CD14-positive monocyte (primary cell): ENCODE results near the gene PERM1. TPM values are rescaled to one million over a fixed set of nuclear protein-coding genes. Genes with fewer than 3 reads are reported as not detected.
A peak's percentile ranks its signal among the peaks of the same experiment; 100 is the strongest.

ENCODE experiments used
- DNase-seq, 3 donors: peaks; one replicate each; pipeline ENCODE4 v3.0.0-alpha.2; 2011 to 2022
- H2AFZ ChIP-seq: 2 replicates; pipeline ENCODE4 v1.6.0; 2012; ENCODE audit warnings: mild to moderate bottlenecking, low read depth, low read length, inconsistent platforms; ENCODE audit not compliant: insufficient read depth, poor library complexity, severe bottlenecking
- H3K27ac ChIP-seq, 2 donors: 1 replicate in 1 of 2; 2 replicates in 1 of 2; pipeline ENCODE4 v1.5.1; 2012 to 2013; ENCODE audit warnings: low read length in 2 of 2, control low read depth in 1 of 2, inconsistent platforms in 1 of 2, low read depth in 1 of 2, mild to moderate bottlenecking in 1 of 2
- H3K27me3 ChIP-seq, 2 donors: one replicate each; pipeline versions ENCODE4 v1.6.0 to v1.6.1; 2011 to 2013; ENCODE audit warnings: low read length in 2 of 2; ENCODE audit not compliant: control insufficient read depth in 2 of 2, insufficient read depth in 2 of 2
- H3K36me3 ChIP-seq, 2 donors: replicated peaks in 1 of 2; 1 replicate in 1 of 2; 2 replicates in 1 of 2; pipeline versions ENCODE4 v1.5.1 to v1.6.1; 2012 to 2013; ENCODE audit warnings: low read length in 2 of 2, control low read depth in 1 of 2, inconsistent platforms in 1 of 2, mild to moderate bottlenecking in 1 of 2; ENCODE audit not compliant: insufficient read depth in 2 of 2, control insufficient read depth in 1 of 2
- H3K4me1 ChIP-seq, 2 donors: 1 replicate in 1 of 2; 2 replicates in 1 of 2; pipeline versions ENCODE4 v1.5.1 to v1.6.1; 2012 to 2013; ENCODE audit warnings: low read length in 2 of 2, control low read depth in 1 of 2, inconsistent platforms in 1 of 2, mild to moderate bottlenecking in 1 of 2, moderate library complexity in 1 of 2; ENCODE audit not compliant: insufficient read depth in 2 of 2, control insufficient read depth in 1 of 2
- H3K4me2 ChIP-seq: replicated peaks from 2 replicates; pipeline ENCODE3; 2012; ENCODE audit warnings: low read length, moderate library complexity, mild to moderate bottlenecking; ENCODE audit not compliant: poor library complexity, severe bottlenecking; ENCODE audit errors: extremely low read depth
- H3K4me3 ChIP-seq, 3 experiments: fragments of 200-600 bp in 1 of 3; sonication (generic) in 1 of 3; replicated peaks in 1 of 3; 1 replicate in 2 of 3; 2 replicates in 1 of 3; pipeline ENCODE4 v1.5.1; 2011 to 2013; ENCODE audit warnings: low read length in 3 of 3, mild to moderate bottlenecking in 3 of 3, control low read depth in 2 of 3, low read depth in 2 of 3, inconsistent platforms in 1 of 3, moderate library complexity in 1 of 3
- H3K79me2 ChIP-seq: 2 replicates; pipeline ENCODE4 v1.6.0; 2012; ENCODE audit warnings: mild to moderate bottlenecking, control low read depth, inconsistent platforms, low read length, moderate library complexity; ENCODE audit not compliant: insufficient read depth
- H3K9ac ChIP-seq: 2 replicates; pipeline ENCODE4 v1.6.0; 2017; ENCODE audit warnings: low read length, mild to moderate bottlenecking; ENCODE audit not compliant: insufficient read depth, poor library complexity, severe bottlenecking
- H3K9me3 ChIP-seq, 2 donors: replicated peaks in 1 of 2; 1 replicate in 1 of 2; 2 replicates in 1 of 2; pipeline versions ENCODE4 v1.5.1 to v1.6.1; 2012 to 2013; ENCODE audit warnings: low read length in 2 of 2, control low read depth in 1 of 2; ENCODE audit not compliant: control insufficient read depth in 1 of 2, insufficient read depth in 1 of 2
- H4K20me1 ChIP-seq: 2 replicates; pipeline ENCODE4 v1.6.0; 2012; ENCODE audit warnings: mild to moderate bottlenecking, low read length, control low read depth, moderate library complexity; ENCODE audit not compliant: insufficient read depth
- H3K27ac Mint-ChIP-seq, 7 donors: one replicate each; pipeline ENCODE4 v1.8.0; 2020; ENCODE audit warnings: mild to moderate bottlenecking in 7 of 7, mixed read lengths in 7 of 7, moderate library complexity in 6 of 7, inconsistent platforms in 2 of 7
- H3K27me3 Mint-ChIP-seq, 3 donors: one replicate each; pipeline ENCODE4 v1.8.0; 2021 to 2022; ENCODE audit warnings: low read depth in 3 of 3, mild to moderate bottlenecking in 3 of 3, mixed read lengths in 3 of 3, moderate library complexity in 3 of 3, inconsistent platforms in 1 of 3
- H3K36me3 Mint-ChIP-seq, 2 donors: one replicate each; pipeline ENCODE4 v1.8.0; 2020; ENCODE audit warnings: mixed read lengths in 2 of 2, inconsistent platforms in 1 of 2, mild to moderate bottlenecking in 1 of 2
- H3K4me1 Mint-ChIP-seq: one replicate; pipeline ENCODE4 v1.8.0; 2020; ENCODE audit warnings: mild to moderate bottlenecking, mixed read lengths
- H3K4me3 Mint-ChIP-seq, 2 donors: one replicate each; pipeline ENCODE4 v1.8.0; 2020; ENCODE audit warnings: mild to moderate bottlenecking in 2 of 2, mixed read lengths in 2 of 2, moderate library complexity in 1 of 2
- H3K9me3 Mint-ChIP-seq, 7 donors: one replicate each; pipeline ENCODE4 v1.8.0; 2020 to 2022; ENCODE audit warnings: mixed read lengths in 7 of 7, mild to moderate bottlenecking in 6 of 7, moderate library complexity in 6 of 7, inconsistent platforms in 2 of 7
- CTCF ChIP-seq: fragments of 200-600 bp; IDR thresholded peaks from one replicate; pipeline ENCODE4 v1.8.0; 2022; ENCODE audit warnings: antibody characterized with exemption, mild to moderate bottlenecking
- WGBS: methylation state at CpG from one replicate; pipeline ENCODE4 v1.1.5; 2013; ENCODE audit warnings: missing lambda C conversion rate; ENCODE audit not compliant: insufficient coverage; 5-methylcytosine and 5-hydroxymethylcytosine counted together
- intact Hi-C, 2 donors: fragments of 100-400 bp; cut with micrococcal nuclease; formaldehyde crosslinking; loops; one replicate each; pipeline versions ENCODE4 v1.15.0 to v1.15.1; 2023
- polyA plus RNA-seq, 3 donors: library from polyadenylated mRNA; depleted of rRNA in 1 of 3; unstranded in 2 of 3; stranded (reverse) in 1 of 3; fragments of 300-500 nt in 2 of 3; fragments of >200 nt in 1 of 3; fragmentation: Illumina TruSeq in 2 of 3; gene quantifications; 1 replicate in 2 of 3; 2 replicates in 1 of 3; pipeline ENCODE4 v1.2.3, GENCODE V29; 2012 to 2021

PERM1 gene
- polyA plus RNA-seq, 3 donors = not detected

GRCh38 chr1:983798-984475, 2.0 kb upstream of the PERM1 start:
- H3K4me1 ChIP-seq = no peaks in the 10 kb centered on the region
- no peaks in the 10 kb centered on the region for H3K79me2 ChIP-seq
- 22% methylated on average over 23 of the region's 29 CpGs for WGBS
- peak in 2 of 3 donors; percentile 29 to 50 for DNase-seq
- H4K20me1 ChIP-seq = no peaks in the 10 kb centered on the region
- H3K4me3 Mint-ChIP-seq = no peak overlapping the region
- H3K9ac ChIP-seq = no peak overlapping the region
- no peaks in the 10 kb centered on the region for H3K4me1 Mint-ChIP-seq
- peaks cover 0 to 6% (median 4%) of the 10 kb centered on the region in 7 donors for H3K9me3 Mint-ChIP-seq
- H3K4me2 ChIP-seq = no peak overlapping the region
- no peaks in the 10 kb centered on the region for H3K36me3 ChIP-seq
- no peak overlapping the region for H2AFZ ChIP-seq
- H3K27me3 Mint-ChIP-seq = peaks cover 37 to 59% (median 43%) of the 10 kb centered on the region in 3 donors
- H3K27me3 ChIP-seq = peaks cover 0 to 13% of the 10 kb centered on the region in 2 donors
- intact Hi-C loops = loop anchor here (5.0 to 10.0 kb wide), 2 partner anchors 78 to 81 kb away; no protein-coding TSS in a partner anchor
- peak overlapping the region in 1 of 7 donors; percentile 24 for H3K27ac Mint-ChIP-seq
- no peak overlapping the region for H3K4me3 ChIP-seq
- H3K9me3 ChIP-seq = no peaks in the 10 kb centered on the region
- TF ChIP-seq CTCF = peak; percentile 97
- no peak overlapping the region for H3K27ac ChIP-seq
- no peaks in the 10 kb centered on the region for H3K36me3 Mint-ChIP-seq

- Histone ChIP-seq H3K4me3 (no peak overlapping the region), H3K79me2 (no peaks in the 10 kb centered on the region), H4K20me1 (no peaks in the 10 kb centered on the region), H3K9me3 (peaks cover 0 to 5% of the 10 kb centered on the region in 2 donors), H3K27me3 (peaks cover 0 to 9% of the 10 kb centered on the region in 2 donors), H3K27ac (no peak overlapping the region), H3K36me3 (no peaks in the 10 kb centered on the region), H3K4me2 (no peak overlapping the region), H3K4me1 (no peaks in the 10 kb centered on the region), H3K9ac (no peak overlapping the region), H2AFZ (no peak overlapping the region)
- TF ChIP-seq CTCF = no peak
- no peaks in the 10 kb centered on the region for H3K36me3 Mint-ChIP-seq
- H3K4me1 Mint-ChIP-seq = no peaks in the 10 kb centered on the region
- peaks cover 30 to 49% (median 33%) of the 10 kb centered on the region in 3 donors for H3K27me3 Mint-ChIP-seq
- no peak for DNase-seq
- WGBS = 88% methylated on average over 36 of the region's 43 CpGs
- H3K9me3 Mint-ChIP-seq = peaks cover 2 to 6% (median 4%) of the 10 kb centered on the region in 7 donors
- peak overlapping the region in 1 of 2 donors; percentile 59 for H3K4me3 Mint-ChIP-seq
- intact Hi-C loops = loop anchor here (5.0 to 10.0 kb wide), 2 partner anchors 79 to 82 kb away; no protein-coding TSS in a partner anchor
- no peak overlapping the region for H3K27ac Mint-ChIP-seq
These were observed 1.0 kb upstream of the PERM1 start for GRCh38 chr1:982765-983436.
